Measurements from ENCODE around the gene RHBDL1.

RHBDL1 gene

GRCh38 chr16:681746-682427 lies 6.4 kb downstream of the RHBDL1 start:
- H3K36me3 ChIP-seq (ENCODE audit: control insufficient read depth, insufficient read depth, low read length): no peaks in the 10 kb centered on the region
- H3K9me3 ChIP-seq (ENCODE audit: control insufficient read depth, low read length): no peaks in the 10 kb centered on the region
- H3K27me3 ChIP-seq (ENCODE audit: control insufficient read depth, insufficient read depth, low read length): no peaks in the 10 kb centered on the region
- peak overlapping the region; percentile 77 for H3K4me3 ChIP-seq (ENCODE audit: low read depth, low read length)
- peak overlapping the region; percentile 79 for H3K27ac ChIP-seq
- H3K79me2 ChIP-seq: peaks cover 8% of the 10 kb centered on the region
- H2AFZ ChIP-seq: no peak overlapping the region
- no peak overlapping the region for H3K9ac ChIP-seq
- H3K4me1 ChIP-seq: peaks cover 9% of the 10 kb centered on the region
- H3K4me2 ChIP-seq (ENCODE audit: low read length): peak overlapping the region; percentile 11
- TF ChIP-seq, protein P1, sequence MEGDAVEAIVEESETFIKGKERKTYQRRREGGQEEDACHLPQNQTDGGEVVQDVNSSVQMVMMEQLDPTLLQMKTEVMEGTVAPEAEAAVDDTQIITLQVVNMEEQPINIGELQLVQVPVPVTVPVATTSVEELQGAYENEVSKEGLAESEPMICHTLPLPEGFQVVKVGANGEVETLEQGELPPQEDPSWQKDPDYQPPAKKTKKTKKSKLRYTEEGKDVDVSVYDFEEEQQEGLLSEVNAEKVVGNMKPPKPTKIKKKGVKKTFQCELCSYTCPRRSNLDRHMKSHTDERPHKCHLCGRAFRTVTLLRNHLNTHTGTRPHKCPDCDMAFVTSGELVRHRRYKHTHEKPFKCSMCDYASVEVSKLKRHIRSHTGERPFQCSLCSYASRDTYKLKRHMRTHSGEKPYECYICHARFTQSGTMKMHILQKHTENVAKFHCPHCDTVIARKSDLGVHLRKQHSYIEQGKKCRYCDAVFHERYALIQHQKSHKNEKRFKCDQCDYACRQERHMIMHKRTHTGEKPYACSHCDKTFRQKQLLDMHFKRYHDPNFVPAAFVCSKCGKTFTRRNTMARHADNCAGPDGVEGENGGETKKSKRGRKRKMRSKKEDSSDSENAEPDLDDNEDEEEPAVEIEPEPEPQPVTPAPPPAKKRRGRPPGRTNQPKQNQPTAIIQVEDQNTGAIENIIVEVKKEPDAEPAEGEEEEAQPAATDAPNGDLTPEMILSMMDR (IDR thresholded peaks at IDR 0.05): no peak

- H3K4me1 ChIP-seq: peaks cover 9% of the 10 kb centered on the region
- H3K79me2 ChIP-seq: peaks cover 8% of the 10 kb centered on the region
These were observed 7.3 kb downstream of the RHBDL1 start for GRCh38 chr16:682493-683395.

GRCh38 chr16:683396-684070 lies 8.1 kb downstream of the RHBDL1 start:
- no peaks in the 10 kb centered on the region for H3K9me3 ChIP-seq (ENCODE audit: control insufficient read depth, low read length)
- H3K79me2 ChIP-seq: peaks cover 8% of the 10 kb centered on the region
- no peaks in the 10 kb centered on the region for H3K36me3 ChIP-seq (ENCODE audit: control insufficient read depth, insufficient read depth, low read length)
- TF ChIP-seq, protein P1 (IDR thresholded peaks at IDR 0.05): no peak
- no peak overlapping the region for H3K9ac ChIP-seq
- H3K4me1 ChIP-seq: peaks cover 9% of the 10 kb centered on the region
- H3K4me3 ChIP-seq (ENCODE audit: low read depth, low read length): peak overlapping the region; percentile 38
- H3K27ac ChIP-seq: peak overlapping the region; percentile 39
- H3K27me3 ChIP-seq (ENCODE audit: control insufficient read depth, insufficient read depth, low read length): no peaks in the 10 kb centered on the region
- H2AFZ ChIP-seq: no peak overlapping the region
- H3K4me2 ChIP-seq (ENCODE audit: low read length): peak overlapping the region; percentile 76

More at GRCh38 chr16:682493-683395, 7.3 kb downstream of the RHBDL1 start:
- Histone ChIP-seq H3K36me3 (ENCODE audit: control insufficient read depth, insufficient read depth, low read length) (no peaks in the 10 kb centered on the region), H3K9ac (no peak overlapping the region), H2AFZ (no peak overlapping the region), H3K9me3 (ENCODE audit: control insufficient read depth, low read length) (no peaks in the 10 kb centered on the region), H3K4me3 (ENCODE audit: low read depth, low read length) (no peak overlapping the region), H3K4me2 (ENCODE audit: low read length) (peak overlapping the region; percentile 76), H3K27ac (no peak overlapping the region), H3K27me3 (ENCODE audit: control insufficient read depth, insufficient read depth, low read length) (no peaks in the 10 kb centered on the region)
- TF ChIP-seq, protein P1 (IDR thresholded peaks at IDR 0.05): no peak

- H3K4me1 ChIP-seq: peaks cover 13% of the 10 kb centered on the region
- peaks cover 8% of the 10 kb centered on the region for H3K79me2 ChIP-seq
- H3K27me3 ChIP-seq (ENCODE audit: control insufficient read depth, insufficient read depth, low read length): no peaks in the 10 kb centered on the region
- H3K4me2 ChIP-seq (ENCODE audit: low read length): peak within 1 kb of the TSS; percentile 96
- no peaks in the 10 kb centered on the region for H3K9me3 ChIP-seq (ENCODE audit: control insufficient read depth, low read length)
- peak within 1 kb of the TSS; percentile 78 for H3K27ac ChIP-seq
- H3K9ac ChIP-seq: no peak within 1 kb of the TSS
- TF ChIP-seq, protein P1 (IDR thresholded peaks at IDR 0.05): no peak
- H3K36me3 ChIP-seq (ENCODE audit: control insufficient read depth, insufficient read depth, low read length): no peaks in the 10 kb centered on the region
- H3K4me3 ChIP-seq (ENCODE audit: low read depth, low read length): peak within 1 kb of the TSS; percentile 68
- H2AFZ ChIP-seq: peak within 1 kb of the TSS; percentile 95
These were observed 8.8 kb downstream of the RHBDL1 start, which contains the start of gene JMJD8 for GRCh38 chr16:684071-684794. Gene JMJD8 (minus strand): TSS chr16:684334. CDS start chr16:684319, 15 bp downstream.
